ENCODE results near the gene EEA1.

The EEA1 gene

DNA sequence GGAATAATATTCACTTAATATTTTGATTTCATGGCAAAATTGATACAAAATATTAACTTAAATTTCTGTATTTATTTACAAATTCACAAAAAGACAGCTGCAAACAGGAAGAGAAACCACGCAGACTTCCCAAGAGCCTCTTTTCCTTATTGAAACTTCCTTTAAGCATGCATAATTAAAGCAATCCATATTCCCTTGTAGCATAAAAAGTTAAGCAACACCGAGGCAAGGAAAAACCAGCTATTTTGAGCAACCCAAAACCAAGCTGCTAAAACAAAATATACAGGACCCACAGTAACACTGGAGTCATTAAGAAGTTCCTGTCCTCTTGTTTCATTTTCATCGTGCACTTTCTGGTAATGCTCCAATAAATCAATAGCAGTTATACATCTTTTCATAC is 58.0 kb downstream of the EEA1 start:
- TF ChIP-seq, protein P1, sequence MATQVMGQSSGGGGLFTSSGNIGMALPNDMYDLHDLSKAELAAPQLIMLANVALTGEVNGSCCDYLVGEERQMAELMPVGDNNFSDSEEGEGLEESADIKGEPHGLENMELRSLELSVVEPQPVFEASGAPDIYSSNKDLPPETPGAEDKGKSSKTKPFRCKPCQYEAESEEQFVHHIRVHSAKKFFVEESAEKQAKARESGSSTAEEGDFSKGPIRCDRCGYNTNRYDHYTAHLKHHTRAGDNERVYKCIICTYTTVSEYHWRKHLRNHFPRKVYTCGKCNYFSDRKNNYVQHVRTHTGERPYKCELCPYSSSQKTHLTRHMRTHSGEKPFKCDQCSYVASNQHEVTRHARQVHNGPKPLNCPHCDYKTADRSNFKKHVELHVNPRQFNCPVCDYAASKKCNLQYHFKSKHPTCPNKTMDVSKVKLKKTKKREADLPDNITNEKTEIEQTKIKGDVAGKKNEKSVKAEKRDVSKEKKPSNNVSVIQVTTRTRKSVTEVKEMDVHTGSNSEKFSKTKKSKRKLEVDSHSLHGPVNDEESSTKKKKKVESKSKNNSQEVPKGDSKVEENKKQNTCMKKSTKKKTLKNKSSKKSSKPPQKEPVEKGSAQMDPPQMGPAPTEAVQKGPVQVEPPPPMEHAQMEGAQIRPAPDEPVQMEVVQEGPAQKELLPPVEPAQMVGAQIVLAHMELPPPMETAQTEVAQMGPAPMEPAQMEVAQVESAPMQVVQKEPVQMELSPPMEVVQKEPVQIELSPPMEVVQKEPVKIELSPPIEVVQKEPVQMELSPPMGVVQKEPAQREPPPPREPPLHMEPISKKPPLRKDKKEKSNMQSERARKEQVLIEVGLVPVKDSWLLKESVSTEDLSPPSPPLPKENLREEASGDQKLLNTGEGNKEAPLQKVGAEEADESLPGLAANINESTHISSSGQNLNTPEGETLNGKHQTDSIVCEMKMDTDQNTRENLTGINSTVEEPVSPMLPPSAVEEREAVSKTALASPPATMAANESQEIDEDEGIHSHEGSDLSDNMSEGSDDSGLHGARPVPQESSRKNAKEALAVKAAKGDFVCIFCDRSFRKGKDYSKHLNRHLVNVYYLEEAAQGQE (IDR thresholded peaks at IDR 0.05; ENCODE audit: insufficient read depth in 1 of 2, low read depth in 2 of 2, low read length in 2 of 2), result no peak
- no peak for TF ChIP-seq TAF1 (IDR thresholded peaks at IDR 0.05; ENCODE audit: borderline replicate concordance, insufficient read depth, low read length)
- TF ChIP-seq FOXP2 (optimal IDR thresholded peaks at IDR 0.05; ENCODE audit: borderline replicate concordance, extremely low read depth, extremely low read length, insufficient read depth), result no peak
- TF ChIP-seq SIN3A (IDR thresholded peaks at IDR 0.05; ENCODE audit: borderline replicate concordance, insufficient read depth, low read length), result no peak
- TF ChIP-seq POLR2AphosphoS5 (IDR thresholded peaks at IDR 0.05; ENCODE audit: low read depth, low read length), result no peak

DNA sequence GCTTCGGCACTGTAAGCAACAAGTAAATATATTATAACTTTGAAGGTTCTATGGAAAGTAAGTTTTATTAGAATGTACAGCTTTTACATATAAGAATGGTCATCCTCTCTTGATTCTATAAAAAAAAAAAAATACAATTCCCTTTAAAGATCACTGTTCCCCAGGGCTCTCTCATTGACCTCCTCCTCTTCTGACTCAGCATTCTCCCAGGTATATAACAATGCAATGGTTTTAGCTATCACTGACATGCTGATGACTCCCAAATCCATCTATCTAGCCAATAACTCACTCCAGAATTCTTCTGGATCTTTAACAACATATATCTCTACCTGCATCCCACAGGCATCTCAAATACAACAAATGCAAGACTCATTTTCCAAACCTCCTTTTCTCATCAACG is 62.7 kb downstream of the EEA1 start:
- TF ChIP-seq TAF1 (IDR thresholded peaks at IDR 0.05; ENCODE audit: borderline replicate concordance, insufficient read depth, low read length) (no peak), SIN3A (IDR thresholded peaks at IDR 0.05; ENCODE audit: borderline replicate concordance, insufficient read depth, low read length) (no peak), POLR2AphosphoS5 (IDR thresholded peaks at IDR 0.05; ENCODE audit: low read depth, low read length) (no peak)
- TF ChIP-seq, protein P1 (IDR thresholded peaks at IDR 0.05; ENCODE audit: insufficient read depth in 1 of 2, low read depth in 2 of 2, low read length in 2 of 2), result no peak

DNA sequence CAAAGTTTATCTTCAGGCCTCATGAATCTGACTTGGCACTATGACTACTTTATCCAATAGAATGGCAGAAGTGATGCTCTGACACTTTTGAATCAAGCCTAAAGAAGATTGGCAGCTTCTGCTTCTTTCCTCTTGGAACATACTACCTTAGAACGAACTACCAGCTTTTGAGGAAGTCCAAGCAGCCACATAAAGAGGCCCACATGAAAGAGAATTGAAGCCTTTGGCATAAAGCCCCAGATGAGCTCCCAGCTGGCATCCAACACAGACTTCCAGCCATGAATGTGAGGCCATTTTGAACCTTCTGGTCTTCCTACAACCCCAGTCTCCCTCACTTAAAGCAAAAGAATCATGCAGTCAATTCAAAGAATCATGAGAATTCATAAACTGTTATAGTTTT is 65.8 kb downstream of the EEA1 start:
- TF ChIP-seq SIN3A (IDR thresholded peaks at IDR 0.05; ENCODE audit: borderline replicate concordance, insufficient read depth, low read length), result no peak

DNA sequence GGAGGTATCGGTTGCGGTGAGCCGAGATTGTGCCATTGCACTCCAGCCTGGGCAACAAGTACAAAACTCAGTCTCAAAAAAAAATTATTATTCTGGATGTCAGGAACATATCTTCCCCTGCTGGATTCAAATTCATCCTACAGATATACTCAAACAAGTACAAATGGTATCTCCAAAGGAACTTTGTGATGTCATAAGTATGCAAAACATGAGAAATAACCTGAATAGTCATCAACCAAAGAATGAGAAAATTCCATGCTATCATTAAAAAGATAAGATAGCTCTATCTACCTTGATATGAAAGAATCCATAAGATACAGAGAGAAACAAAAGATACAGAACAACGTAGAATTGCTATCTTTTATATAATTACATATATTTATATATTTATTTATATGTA is 67.7 kb downstream of the EEA1 start:
- TF ChIP-seq TAF1 (IDR thresholded peaks at IDR 0.05; ENCODE audit: borderline replicate concordance, insufficient read depth, low read length) (no peak), FOXP2 (optimal IDR thresholded peaks at IDR 0.05; ENCODE audit: borderline replicate concordance, extremely low read depth, extremely low read length, insufficient read depth) (no peak), SIN3A (IDR thresholded peaks at IDR 0.05; ENCODE audit: borderline replicate concordance, insufficient read depth, low read length) (no peak)

DNA sequence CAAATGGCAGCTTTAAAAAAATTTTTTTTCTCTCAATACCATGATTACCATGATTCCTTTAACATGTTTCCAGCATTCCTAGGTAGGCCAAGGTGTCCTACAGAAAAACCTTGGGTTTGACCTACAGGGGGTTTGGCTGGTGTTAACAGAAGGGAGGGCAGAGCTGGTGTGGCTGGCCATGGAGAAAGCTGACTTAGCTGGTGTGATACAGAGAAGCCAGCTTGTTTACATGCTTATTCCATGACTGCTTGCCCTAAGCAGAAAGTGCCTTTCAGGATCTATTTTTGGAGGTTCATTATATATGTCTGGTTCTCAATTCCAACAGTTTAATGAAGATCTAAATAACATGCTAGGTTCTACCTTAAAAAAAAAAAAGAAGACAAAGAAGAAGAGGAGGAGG is 68.6 kb downstream of the EEA1 start:
- TF ChIP-seq, protein P1 (IDR thresholded peaks at IDR 0.05; ENCODE audit: insufficient read depth in 1 of 2, low read depth in 2 of 2, low read length in 2 of 2), result no peak
- no peak for TF ChIP-seq POLR2AphosphoS5 (IDR thresholded peaks at IDR 0.05; ENCODE audit: low read depth, low read length)
- no peak for TF ChIP-seq TAF1 (IDR thresholded peaks at IDR 0.05; ENCODE audit: borderline replicate concordance, insufficient read depth, low read length)
- no peak for TF ChIP-seq SIN3A (IDR thresholded peaks at IDR 0.05; ENCODE audit: borderline replicate concordance, insufficient read depth, low read length)
- TF ChIP-seq FOXP2 (optimal IDR thresholded peaks at IDR 0.05; ENCODE audit: borderline replicate concordance, extremely low read depth, extremely low read length, insufficient read depth), result no peak

DNA sequence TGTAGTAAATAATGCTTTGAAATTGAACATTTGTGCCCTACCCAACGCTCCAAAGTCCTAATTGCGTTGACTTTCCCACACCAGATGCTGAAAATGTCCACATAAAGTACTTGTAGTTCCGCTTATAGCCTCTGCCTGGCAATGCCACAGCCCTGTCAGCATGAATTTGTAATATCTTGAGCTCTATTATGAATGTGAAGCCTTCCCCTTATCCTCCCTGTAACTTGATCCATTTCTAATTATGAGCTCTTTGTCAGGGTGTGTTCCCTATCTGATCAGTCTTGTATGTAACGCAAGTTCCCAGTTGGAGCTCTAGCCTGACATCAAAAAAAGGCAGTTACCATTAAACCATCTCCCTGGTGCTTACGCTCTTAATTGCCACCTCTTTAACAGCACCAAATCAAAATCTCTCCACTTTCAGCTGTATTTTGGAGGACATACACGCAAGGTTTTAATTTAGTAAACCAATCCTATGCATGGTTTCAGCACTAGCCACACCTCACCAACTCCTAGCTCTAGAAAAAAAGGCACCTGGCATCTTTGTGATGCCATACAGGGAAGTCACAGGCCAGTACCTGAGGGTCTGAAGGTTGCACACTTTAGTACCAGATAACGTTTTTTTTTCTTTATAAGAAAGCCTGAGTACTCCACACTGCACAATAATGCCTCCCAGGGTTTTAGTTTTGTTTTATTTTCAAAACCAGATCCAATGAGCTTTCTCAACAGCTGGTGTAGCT is 69.3 kb downstream of the EEA1 start:
- TF ChIP-seq TAF1 (IDR thresholded peaks at IDR 0.05; ENCODE audit: borderline replicate concordance, insufficient read depth, low read length), result no peak
- no peak for TF ChIP-seq SIN3A (IDR thresholded peaks at IDR 0.05; ENCODE audit: borderline replicate concordance, insufficient read depth, low read length)
- no peak for TF ChIP-seq POLR2AphosphoS5 (IDR thresholded peaks at IDR 0.05; ENCODE audit: low read depth, low read length)
- TF ChIP-seq, protein P1 (IDR thresholded peaks at IDR 0.05; ENCODE audit: insufficient read depth in 1 of 2, low read depth in 2 of 2, low read length in 2 of 2), result no peak
- TF ChIP-seq FOXP2 (optimal IDR thresholded peaks at IDR 0.05; ENCODE audit: borderline replicate concordance, extremely low read depth, extremely low read length, insufficient read depth), result no peak
